Measurements from ENCODE around the gene CDH13.

Gene CDH13

GRCh38 chr16:83714286-83714685 lies 1087.5 kb downstream of the CDH13 start:
- DNase-seq = no peak

GRCh38 chr16:83715217-83715920 lies 1088.6 kb downstream of the CDH13 start:
- DNase-seq = no peak

GRCh38 chr16:83717308-83717707 lies 1090.5 kb downstream of the CDH13 start:
- no peak for DNase-seq

GRCh38 chr16:83717814-83718213 lies 1091.0 kb downstream of the CDH13 start:
- no peak for DNase-seq

- no peak for DNase-seq
These were observed 1093.4 kb downstream of the CDH13 start for GRCh38 chr16:83720213-83720612.

- DNase-seq = no peak
These were observed 1094.2 kb downstream of the CDH13 start for GRCh38 chr16:83720981-83721380.

GRCh38 chr16:83721676-83722075 lies 1094.9 kb downstream of the CDH13 start:
- no peak for DNase-seq

GRCh38 chr16:83722456-83723183 lies 1095.9 kb downstream of the CDH13 start:
- DNase-seq = no peak

GRCh38 chr16:83723244-83723643 lies 1096.5 kb downstream of the CDH13 start:
- DNase-seq = no peak

- no peak for DNase-seq
These were observed 1097.1 kb downstream of the CDH13 start for GRCh38 chr16:83723901-83724300.

- DNase-seq = no peak
These were observed 1097.8 kb downstream of the CDH13 start for GRCh38 chr16:83724585-83724984.

- DNase-seq = no peak
These were observed 1098.5 kb downstream of the CDH13 start for GRCh38 chr16:83725313-83725712.

- DNase-seq = no peak
These were observed 1100.2 kb downstream of the CDH13 start for GRCh38 chr16:83727018-83727417.

GRCh38 chr16:83727751-83728352 lies 1101.1 kb downstream of the CDH13 start:
- DNase-seq = no peak

- DNase-seq = no peak
These were observed 1101.7 kb downstream of the CDH13 start for GRCh38 chr16:83728492-83728891.

- DNase-seq = no peak
These were observed 1104.0 kb downstream of the CDH13 start for GRCh38 chr16:83730812-83731211.

- DNase-seq = no peak
These were observed 1105.8 kb downstream of the CDH13 start for GRCh38 chr16:83732536-83732935.

GRCh38 chr16:83733301-83733700 lies 1106.5 kb downstream of the CDH13 start:
- no peak for DNase-seq

- DNase-seq = no peak
These were observed 1107.4 kb downstream of the CDH13 start for GRCh38 chr16:83734136-83734535.

- DNase-seq = no peak
These were observed 1111.1 kb downstream of the CDH13 start for GRCh38 chr16:83737729-83738354.

- no peak for DNase-seq
These were observed 1112.2 kb downstream of the CDH13 start for GRCh38 chr16:83738923-83739503.

- no peak for DNase-seq
These were observed 1115.5 kb downstream of the CDH13 start for GRCh38 chr16:83742124-83742899.
